SU-DHL-6 (cell line): ENCODE data around the gene TGFB1.
"Not testable (repeated sequence)": the region's sequence is repeated elsewhere in the genome, so short reads cannot be mapped to it uniquely, and the experiment has no call there.

Source experiments
- CTCF ChIP-seq: fragments of 200-600 bp; sonication (generic); IDR thresholded peaks from one replicate; pipeline ENCODE4 v1.5.1; 2017; ENCODE audit warnings: antibody characterized with exemption, mild to moderate bottlenecking, low read length, moderate library complexity; ENCODE audit not compliant: insufficient read depth, poor library complexity, severe bottlenecking
- EZH2phosphoT487 ChIP-seq: fragments of 200-600 bp; sonication (generic), shearing (Covaris generic); conservative IDR thresholded peaks from 2 replicates; pipeline ENCODE4 v1.6.1; 2018; ENCODE audit warnings: mild to moderate bottlenecking, antibody characterized with exemption, low read length, moderate library complexity, mixed read lengths

GRCh38 chr19:41381536-41381935 is 27.8 kb upstream of the TGFB1 start:
- not testable (repeated sequence) for TF ChIP-seq CTCF, EZH2phosphoT487
